ENCODE data around the gene SLC25A1.

- TF ChIP-seq, protein P1, sequence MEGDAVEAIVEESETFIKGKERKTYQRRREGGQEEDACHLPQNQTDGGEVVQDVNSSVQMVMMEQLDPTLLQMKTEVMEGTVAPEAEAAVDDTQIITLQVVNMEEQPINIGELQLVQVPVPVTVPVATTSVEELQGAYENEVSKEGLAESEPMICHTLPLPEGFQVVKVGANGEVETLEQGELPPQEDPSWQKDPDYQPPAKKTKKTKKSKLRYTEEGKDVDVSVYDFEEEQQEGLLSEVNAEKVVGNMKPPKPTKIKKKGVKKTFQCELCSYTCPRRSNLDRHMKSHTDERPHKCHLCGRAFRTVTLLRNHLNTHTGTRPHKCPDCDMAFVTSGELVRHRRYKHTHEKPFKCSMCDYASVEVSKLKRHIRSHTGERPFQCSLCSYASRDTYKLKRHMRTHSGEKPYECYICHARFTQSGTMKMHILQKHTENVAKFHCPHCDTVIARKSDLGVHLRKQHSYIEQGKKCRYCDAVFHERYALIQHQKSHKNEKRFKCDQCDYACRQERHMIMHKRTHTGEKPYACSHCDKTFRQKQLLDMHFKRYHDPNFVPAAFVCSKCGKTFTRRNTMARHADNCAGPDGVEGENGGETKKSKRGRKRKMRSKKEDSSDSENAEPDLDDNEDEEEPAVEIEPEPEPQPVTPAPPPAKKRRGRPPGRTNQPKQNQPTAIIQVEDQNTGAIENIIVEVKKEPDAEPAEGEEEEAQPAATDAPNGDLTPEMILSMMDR (IDR thresholded peaks at IDR 0.05), result no peak
- TF ChIP-seq ATF6 (CRISPR knock-in tag; IDR thresholded peaks at IDR 0.05) (no peak), ESRRA (CRISPR knock-in tag; IDR thresholded peaks at IDR 0.05; ENCODE audit: borderline replicate concordance) (no peak), ELF4 (CRISPR knock-in tag; IDR thresholded peaks at IDR 0.05; ENCODE audit: low read depth) (no peak), ZNF121 (CRISPR knock-in tag; IDR thresholded peaks at IDR 0.05) (no peak), CREM (CRISPR knock-in tag; IDR thresholded peaks at IDR 0.05) (no peak), ARID4B (CRISPR knock-in tag; IDR thresholded peaks at IDR 0.05; ENCODE audit: borderline replicate concordance) (no peak), HMGXB4 (CRISPR knock-in tag; IDR thresholded peaks at IDR 0.05) (no peak), ZNF512 (CRISPR knock-in tag; IDR thresholded peaks at IDR 0.05; ENCODE audit: borderline replicate concordance) (no peak)
- TF ChIP-seq, protein P2, sequence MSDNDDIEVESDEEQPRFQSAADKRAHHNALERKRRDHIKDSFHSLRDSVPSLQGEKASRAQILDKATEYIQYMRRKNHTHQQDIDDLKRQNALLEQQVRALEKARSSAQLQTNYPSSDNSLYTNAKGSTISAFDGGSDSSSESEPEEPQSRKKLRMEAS (CRISPR knock-in tag; IDR thresholded peaks at IDR 0.05), result no peak
- TF ChIP-seq, protein P3, sequence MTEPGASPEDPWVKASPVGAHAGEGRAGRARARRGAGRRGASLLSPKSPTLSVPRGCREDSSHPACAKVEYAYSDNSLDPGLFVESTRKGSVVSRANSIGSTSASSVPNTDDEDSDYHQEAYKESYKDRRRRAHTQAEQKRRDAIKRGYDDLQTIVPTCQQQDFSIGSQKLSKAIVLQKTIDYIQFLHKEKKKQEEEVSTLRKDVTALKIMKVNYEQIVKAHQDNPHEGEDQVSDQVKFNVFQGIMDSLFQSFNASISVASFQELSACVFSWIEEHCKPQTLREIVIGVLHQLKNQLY (CRISPR knock-in tag; IDR thresholded peaks at IDR 0.05), result no peak
- TF ChIP-seq, protein P4, sequence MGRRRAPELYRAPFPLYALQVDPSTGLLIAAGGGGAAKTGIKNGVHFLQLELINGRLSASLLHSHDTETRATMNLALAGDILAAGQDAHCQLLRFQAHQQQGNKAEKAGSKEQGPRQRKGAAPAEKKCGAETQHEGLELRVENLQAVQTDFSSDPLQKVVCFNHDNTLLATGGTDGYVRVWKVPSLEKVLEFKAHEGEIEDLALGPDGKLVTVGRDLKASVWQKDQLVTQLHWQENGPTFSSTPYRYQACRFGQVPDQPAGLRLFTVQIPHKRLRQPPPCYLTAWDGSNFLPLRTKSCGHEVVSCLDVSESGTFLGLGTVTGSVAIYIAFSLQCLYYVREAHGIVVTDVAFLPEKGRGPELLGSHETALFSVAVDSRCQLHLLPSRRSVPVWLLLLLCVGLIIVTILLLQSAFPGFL (CRISPR knock-in tag; IDR thresholded peaks at IDR 0.05; ENCODE audit: borderline replicate concordance), result no peak
These were observed 49.4 kb downstream of the SLC25A1 start for GRCh38 chr22:19128946-19129727.
